Mucosa of descending colon (tissue), 3 donors: ENCODE measurements around the gene ZNF862. TPM values are rescaled to one million over a fixed set of nuclear protein-coding genes. Genes with fewer than 3 reads are reported as not detected.

Source experiments
- ATAC-seq: fragments of 200-7000 bp; cut with Tn5 transposase; one replicate; pipeline ENCODE4 v1.9.1; 2020; ENCODE audit warnings: mild to moderate bottlenecking, moderate library complexity
- DNase-seq, 3 donors: peaks; one replicate each; pipeline ENCODE4 v3.0.0-alpha.2; 2020
- H3K36me3 ChIP-seq: fragments of 200-600 bp; one replicate; pipeline ENCODE4 v1.8.0; 2021; ENCODE audit warnings: low read depth, mild to moderate bottlenecking
- H3K4me1 ChIP-seq: fragments of 200-600 bp; one replicate; pipeline ENCODE4 v1.8.0; 2021; ENCODE audit warnings: low read depth, mild to moderate bottlenecking
- H3K4me3 ChIP-seq: fragments of 200-600 bp; one replicate; pipeline ENCODE4 v1.8.0; 2021; ENCODE audit warnings: mild to moderate bottlenecking
- H3K9me3 ChIP-seq: fragments of 200-600 bp; one replicate; pipeline ENCODE4 v1.8.0; 2021; ENCODE audit warnings: mild to moderate bottlenecking
- intact Hi-C, 2 donors: fragments of 100-400 bp; cut with DNase I in 1 of 2; cut with micrococcal nuclease in 1 of 2; formaldehyde crosslinking; loops; one replicate each; pipeline versions ENCODE4 v1.11.0 to v1.11.1; 2022; cut with DNase I, micrococcal nuclease
- total RNA-seq, 3 donors: library from RNA; stranded (reverse); fragmentation: NEBNext Ultra II Directional in 2 of 3; extraction: Animal tissue kit (Norgen Biotek cat#: 25700) in 2 of 3; gene quantifications; one replicate each; pipeline versions ENCODE4 v1.2.1 to v1.2.4, GENCODE V29; 2021 to 2023
- TF ChIP-seq, protein P1 (sequence below): fragments of 200-600 bp; IDR thresholded peaks from one replicate; pipeline ENCODE4 v1.8.0; 2022; ENCODE audit warnings: antibody characterized with exemption, mild to moderate bottlenecking
- donor health status: DM: no; HTN: no; CAD: no; lungs with moderate emphysema.
- donor health status: DM: no; HTN: no; CAD: no.
- donor health status: DM: no; HTN: yes; CAD: no.

ZNF862 gene
- total RNA-seq, 3 donors from 2014 or later = 18.0 to 25.4 (median 25.2) TPM

DNA sequence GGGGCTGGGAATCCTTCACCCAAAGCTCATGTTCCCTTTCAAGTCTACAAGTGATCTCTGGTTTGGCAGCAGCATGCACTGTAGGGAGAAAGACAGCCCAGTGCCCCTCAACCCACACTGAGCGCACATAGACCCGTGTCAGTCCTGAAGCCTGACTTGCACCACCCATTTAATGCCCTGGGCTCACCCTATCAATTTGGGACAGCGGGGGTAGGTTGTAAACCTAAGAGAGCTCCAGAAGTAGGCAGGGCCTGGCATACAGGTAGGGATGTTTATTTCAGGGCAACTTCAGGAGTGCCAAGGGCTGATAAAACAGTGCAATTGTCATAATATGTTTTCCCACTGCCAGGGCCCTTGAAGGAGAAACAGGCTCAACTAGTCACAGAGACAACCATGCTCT, 32.1 kb downstream of the ZNF862 start:
- Histone ChIP-seq H3K9me3 (no peaks in the 10 kb centered on the region), H3K4me1 (peaks cover 8% of the 10 kb centered on the region), H3K36me3 (no peaks in the 10 kb centered on the region), H3K4me3 (no peak overlapping the region)
- DNase-seq = no peak
- intact Hi-C loops = no loop called here
- no peak for ATAC-seq
- TF ChIP-seq, protein P1, sequence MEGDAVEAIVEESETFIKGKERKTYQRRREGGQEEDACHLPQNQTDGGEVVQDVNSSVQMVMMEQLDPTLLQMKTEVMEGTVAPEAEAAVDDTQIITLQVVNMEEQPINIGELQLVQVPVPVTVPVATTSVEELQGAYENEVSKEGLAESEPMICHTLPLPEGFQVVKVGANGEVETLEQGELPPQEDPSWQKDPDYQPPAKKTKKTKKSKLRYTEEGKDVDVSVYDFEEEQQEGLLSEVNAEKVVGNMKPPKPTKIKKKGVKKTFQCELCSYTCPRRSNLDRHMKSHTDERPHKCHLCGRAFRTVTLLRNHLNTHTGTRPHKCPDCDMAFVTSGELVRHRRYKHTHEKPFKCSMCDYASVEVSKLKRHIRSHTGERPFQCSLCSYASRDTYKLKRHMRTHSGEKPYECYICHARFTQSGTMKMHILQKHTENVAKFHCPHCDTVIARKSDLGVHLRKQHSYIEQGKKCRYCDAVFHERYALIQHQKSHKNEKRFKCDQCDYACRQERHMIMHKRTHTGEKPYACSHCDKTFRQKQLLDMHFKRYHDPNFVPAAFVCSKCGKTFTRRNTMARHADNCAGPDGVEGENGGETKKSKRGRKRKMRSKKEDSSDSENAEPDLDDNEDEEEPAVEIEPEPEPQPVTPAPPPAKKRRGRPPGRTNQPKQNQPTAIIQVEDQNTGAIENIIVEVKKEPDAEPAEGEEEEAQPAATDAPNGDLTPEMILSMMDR = no peak

DNA sequence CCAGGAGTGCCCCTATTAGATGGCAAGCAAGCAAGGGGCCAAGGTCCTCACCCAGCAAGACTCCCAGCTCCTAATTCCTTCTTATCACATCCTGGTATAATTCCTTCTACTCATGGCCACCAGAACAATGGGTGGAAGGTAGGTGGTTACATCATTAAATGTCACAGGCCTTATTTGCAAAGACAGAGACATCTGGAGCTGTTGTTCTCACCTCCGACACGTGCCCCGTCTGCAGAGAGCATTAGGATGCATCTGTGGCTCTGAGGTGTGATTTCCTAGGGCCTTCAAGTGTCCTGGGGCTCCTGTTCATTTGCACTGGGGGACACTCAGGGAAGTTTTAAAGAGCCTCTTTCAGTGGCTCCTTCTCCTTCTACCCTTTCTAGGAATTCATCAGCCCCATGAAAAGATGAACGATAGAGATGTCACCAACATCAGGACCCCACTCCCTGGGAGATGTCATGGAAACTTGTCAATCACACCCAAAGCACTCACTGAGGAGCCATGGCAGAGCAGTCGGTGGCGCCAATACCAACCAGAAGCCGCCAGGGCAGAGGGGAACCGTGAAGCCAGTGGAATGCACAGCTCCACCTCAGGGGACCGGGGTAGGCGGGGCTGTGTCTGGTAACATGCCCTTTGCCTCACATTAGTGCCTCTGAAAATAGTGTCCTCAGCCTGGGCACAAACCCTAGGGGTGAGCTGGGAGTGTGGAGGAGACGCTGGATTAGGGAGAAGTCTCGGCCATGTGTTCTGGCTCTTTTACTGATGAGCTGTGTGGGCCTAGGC, 32.7 kb downstream of the ZNF862 start:
- no peak overlapping the region for H3K4me3 ChIP-seq
- no peak for DNase-seq
- peaks cover 8% of the 10 kb centered on the region for H3K4me1 ChIP-seq
- no peaks in the 10 kb centered on the region for H3K9me3 ChIP-seq
- ATAC-seq = no peak
- intact Hi-C loops = no loop called here
- no peaks in the 10 kb centered on the region for H3K36me3 ChIP-seq
- TF ChIP-seq, protein P1 = no peak

DNA sequence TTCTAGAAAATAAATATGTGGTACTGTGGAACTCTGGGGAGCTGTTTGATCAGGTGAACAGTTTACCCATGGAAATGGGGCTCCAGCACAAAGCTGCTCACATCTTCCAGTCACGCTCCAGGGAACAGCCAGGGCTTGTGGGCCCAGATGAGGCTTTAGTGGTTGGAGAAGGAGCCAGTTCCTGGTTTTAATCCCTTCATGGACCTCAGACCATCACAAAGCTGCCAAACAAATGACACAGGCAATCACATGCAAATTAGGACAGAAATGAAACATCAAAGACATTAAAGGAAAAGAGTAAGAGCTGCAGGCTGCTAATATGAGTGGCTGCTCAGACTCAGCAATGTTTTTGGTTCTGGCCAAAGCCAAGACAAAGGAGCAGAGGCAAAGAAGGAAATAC, 33.4 kb downstream of the ZNF862 start:
- peaks cover 8% of the 10 kb centered on the region for H3K4me1 ChIP-seq
- H3K9me3 ChIP-seq = no peaks in the 10 kb centered on the region
- TF ChIP-seq, protein P1 = no peak
- no peaks in the 10 kb centered on the region for H3K36me3 ChIP-seq
- intact Hi-C loops = no loop called here
- no peak for DNase-seq
- H3K4me3 ChIP-seq = no peak overlapping the region
- ATAC-seq = no peak

DNA sequence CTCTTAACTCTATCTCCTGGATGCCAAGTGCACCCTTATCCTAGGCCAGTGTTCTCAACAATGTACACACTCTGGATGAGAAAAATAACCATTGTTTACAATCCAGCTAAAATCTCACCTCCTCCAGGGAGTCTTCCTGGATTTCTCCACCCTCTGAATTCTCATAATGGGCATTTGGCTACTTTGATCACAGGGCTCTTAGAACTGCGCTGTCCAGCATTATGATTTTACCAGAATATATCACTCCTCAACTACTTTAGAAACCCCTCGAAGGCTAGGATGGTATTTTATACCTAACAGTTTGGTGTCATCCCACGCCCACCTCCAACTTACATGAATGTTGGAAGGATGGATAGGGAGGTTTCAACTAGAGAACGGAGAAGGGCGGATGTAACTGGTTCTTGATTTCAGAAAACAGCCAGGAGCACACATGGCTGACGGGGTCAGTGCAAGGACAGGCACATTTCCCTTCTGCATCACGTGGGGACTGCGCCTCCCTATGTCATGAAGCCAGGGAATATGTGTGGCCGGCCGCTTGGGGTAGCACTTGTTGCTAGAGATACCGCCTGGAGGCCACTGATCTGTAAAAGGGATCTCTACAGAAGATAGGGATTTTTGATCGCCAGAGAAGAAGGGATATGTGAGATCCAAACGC, 34.4 kb downstream of the ZNF862 start:
- H3K4me1 ChIP-seq = peaks cover 8% of the 10 kb centered on the region
- H3K4me3 ChIP-seq = no peak overlapping the region
- H3K9me3 ChIP-seq = no peaks in the 10 kb centered on the region
- intact Hi-C loops = no loop called here
- ATAC-seq = peak; percentile 65
- TF ChIP-seq, protein P1 = peak; percentile 13
- peak; percentile 72 to 83 (median 77) for DNase-seq
- no peaks in the 10 kb centered on the region for H3K36me3 ChIP-seq

DNA sequence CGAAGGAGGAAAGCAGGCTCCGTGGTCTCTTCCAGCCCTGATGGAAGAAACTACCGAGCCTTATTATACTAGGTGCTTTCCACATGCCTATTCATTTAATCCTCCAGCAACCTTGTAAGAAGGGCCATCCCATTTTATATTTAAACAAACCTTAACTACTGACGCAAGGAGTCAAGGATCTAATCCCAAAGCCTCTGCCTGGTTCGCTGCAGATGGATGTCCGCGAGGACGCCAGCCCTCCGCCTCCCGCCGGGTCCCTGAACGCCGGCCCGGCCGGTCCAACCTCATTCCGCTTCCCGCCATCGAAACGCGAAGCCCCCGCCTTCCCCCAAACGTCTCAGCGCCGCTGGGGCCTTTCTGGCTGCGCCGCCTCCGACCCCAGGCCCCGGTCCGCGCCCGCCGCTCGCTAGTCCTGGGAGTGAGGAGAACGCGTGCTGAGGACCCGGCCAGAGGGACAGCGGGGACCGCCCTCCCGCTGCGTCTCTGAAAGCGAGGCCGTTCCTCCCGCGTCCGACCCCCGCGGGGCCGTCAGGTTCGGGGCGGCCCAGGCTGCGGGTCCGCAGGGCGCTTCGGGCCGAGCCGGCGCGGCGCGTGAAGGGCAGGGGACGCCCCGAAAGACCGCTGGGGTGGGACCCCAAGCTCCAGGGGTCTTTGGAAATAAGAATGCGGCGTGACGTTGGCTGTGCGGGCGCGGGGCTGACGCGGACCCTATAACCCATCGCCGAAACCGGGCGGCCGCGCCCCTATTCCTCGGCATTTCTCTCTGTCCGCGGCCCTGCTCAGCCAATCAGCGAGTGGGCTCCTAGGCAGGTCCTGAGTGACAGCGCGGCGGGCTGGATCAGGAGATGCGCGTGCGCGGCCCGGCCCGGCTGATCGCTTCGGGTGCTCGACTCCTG, 35.1 kb downstream of the ZNF862 start, which contains the start of gene ATP6V0E2:
Gene ATP6V0E2 (plus strand): TSS at position 896 of the 896 bp plus-strand sequence. CDS start 97 bp downstream, outside the sequence.
- TF ChIP-seq, protein P1 = no peak
- H3K4me1 ChIP-seq = peaks cover 8% of the 10 kb centered on the region
- peak; percentile 95 for ATAC-seq
- H3K36me3 ChIP-seq = no peaks in the 10 kb centered on the region
- intact Hi-C loops = no loop called here
- DNase-seq = peak; percentile 93 to 96 (median 95)
- peak within 1 kb of the TSS; percentile 50 for H3K4me3 ChIP-seq
- no peaks in the 10 kb centered on the region for H3K9me3 ChIP-seq
